HG03469 (cell line): ENCODE results near the gene TLR9.

Experiments
- ATAC-seq: cut with Tn5 transposase; IDR thresholded peaks from one replicate; pipeline ENCODE4 v1.9.1; 2021; ENCODE audit warnings: mild to moderate bottlenecking, moderate library complexity, moderate number of reproducible peaks; ENCODE audit not compliant: unreplicated experiment

TLR9 gene

GRCh38 chr3:52175416-52176179 lies 49.8 kb downstream of the TLR9 start:
- ATAC-seq = no peak

GRCh38 chr3:52174896-52175295 lies 50.5 kb downstream of the TLR9 start:
- no peak for ATAC-seq

- ATAC-seq = no peak
These were observed 52.3 kb downstream of the TLR9 start for GRCh38 chr3:52173101-52173500.

- no peak for ATAC-seq
These were observed 53.1 kb downstream of the TLR9 start for GRCh38 chr3:52172262-52172757.

GRCh38 chr3:52171514-52172261 lies 53.8 kb downstream of the TLR9 start:
- no peak for ATAC-seq
